Loucy (cell line): ENCODE data around the gene VARS1.

ENCODE experiments used
- H2AFZ ChIP-seq: fragments of 200-600 bp; sonication (generic); 2 replicates; pipeline ENCODE4 v1.6.0; 2016; ENCODE audit warnings: antibody characterized with exemption, mild to moderate bottlenecking, low read length, moderate library complexity
- H3F3A ChIP-seq: fragments of 200-600 bp; 2 replicates; pipeline ENCODE4 v1.6.0; 2016; ENCODE audit warnings: antibody characterized with exemption, low read depth, mild to moderate bottlenecking
- H3K27me3 ChIP-seq: fragments of 200-600 bp; sonication (generic); 2 replicates; pipeline ENCODE4 v1.6.1; 2014; ENCODE audit warnings: low read length, mild to moderate bottlenecking; ENCODE audit not compliant: insufficient read depth, poor library complexity, severe bottlenecking
- H3K36me3 ChIP-seq: fragments of 200-600 bp; sonication (generic); 2 replicates; pipeline ENCODE4 v1.6.1; 2016; ENCODE audit warnings: low read length; ENCODE audit not compliant: insufficient read depth
- H3K4me1 ChIP-seq: fragments of 200-600 bp; sonication (generic); 2 replicates; pipeline ENCODE4 v1.5.1; 2014; ENCODE audit warnings: low read length, mild to moderate bottlenecking; ENCODE audit not compliant: insufficient read depth, poor library complexity, severe bottlenecking
- H3K4me2 ChIP-seq: fragments of 200-600 bp; sonication (generic); 2 replicates; pipeline ENCODE4 v1.6.0; 2014; ENCODE audit warnings: antibody characterized with exemption, low read length, low read depth, mild to moderate bottlenecking; ENCODE audit not compliant: poor library complexity, severe bottlenecking
- H3K4me3 ChIP-seq: fragments of 200-600 bp; sonication (generic); 2 replicates; pipeline ENCODE4 v1.5.1; 2014; ENCODE audit warnings: low read length, mild to moderate bottlenecking, mixed read lengths; ENCODE audit not compliant: poor library complexity, severe bottlenecking
- H3K79me2 ChIP-seq: fragments of 200-600 bp; sonication (generic); 2 replicates; pipeline ENCODE4 v1.6.1; 2014; ENCODE audit warnings: low read length; ENCODE audit not compliant: insufficient read depth
- H3K9ac ChIP-seq: fragments of 200-600 bp; sonication (generic); 2 replicates; pipeline ENCODE4 v1.6.0; 2014; ENCODE audit warnings: mild to moderate bottlenecking, low read depth, low read length, moderate library complexity; ENCODE audit not compliant: poor library complexity, severe bottlenecking
- H3K9me2 ChIP-seq: fragments of 200-600 bp; sonication (generic); replicated peaks from 2 replicates; pipeline ENCODE4 v1.6.1; 2016; ENCODE audit warnings: low read depth, low read length, mixed read lengths
- H3K9me3 ChIP-seq: fragments of 200-600 bp; sonication (generic); 2 replicates; pipeline ENCODE4 v1.6.1; 2014; ENCODE audit warnings: mild to moderate bottlenecking, antibody characterized with exemption, low read length, low read depth; ENCODE audit not compliant: insufficient read depth
- H4K20me1 ChIP-seq: fragments of 200-600 bp; sonication (generic); 2 replicates; pipeline ENCODE4 v1.6.0; 2014; ENCODE audit warnings: antibody characterized with exemption, low read length, mild to moderate bottlenecking; ENCODE audit not compliant: insufficient read depth, poor library complexity, severe bottlenecking
- CTCF ChIP-seq: fragments of 200-600 bp; sonication (generic); conservative IDR thresholded peaks from 2 replicates; pipeline ENCODE4 v1.5.1; 2014; ENCODE audit warnings: mild to moderate bottlenecking, antibody characterized with exemption, low read length
- EZH2phosphoT487 ChIP-seq: fragments of 200-600 bp; IDR thresholded peaks from 2 replicates; pipeline ENCODE4 v1.6.1; 2018; ENCODE audit warnings: antibody characterized with exemption, mild to moderate bottlenecking, moderate library complexity, borderline replicate concordance

The VARS1 gene

GRCh38 chr6:31758281-31758680, 37.3 kb downstream of the VARS1 start:
- H3K36me3 ChIP-seq = no peaks in the 10 kb centered on the region; the same call in 1 of the 2 replicates
- no peak for TF ChIP-seq EZH2phosphoT487
- TF ChIP-seq CTCF = no peak

GRCh38 chr6:31752739-31753319, 42.7 kb downstream of the VARS1 start:
- Histone ChIP-seq H3K36me3 (no peaks in the 10 kb centered on the region), H3K4me1 (no peaks in the 10 kb centered on the region), H3K27me3 (no peaks in the 10 kb centered on the region), H4K20me1 (no peaks in the 10 kb centered on the region), H2AFZ (no peak overlapping the region), H3K4me2 (no peak overlapping the region), H3K79me2 (no peaks in the 10 kb centered on the region), H3K9me2 (no peaks in the 10 kb centered on the region), H3K9me3 (no peaks in the 10 kb centered on the region), H3K4me3 (no peak overlapping the region), H3K9ac (no peak overlapping the region), H3F3A (no peaks in the 10 kb centered on the region)
- no peak for TF ChIP-seq EZH2phosphoT487
- no peak for TF ChIP-seq CTCF

More at GRCh38 chr6:31758281-31758680, 37.3 kb downstream of the VARS1 start:
- H3K9me2 ChIP-seq = no peaks in the 10 kb centered on the region
- H3K4me1 ChIP-seq = peaks cover 12% of the 10 kb centered on the region
- no peaks in the 10 kb centered on the region for H3K9me3 ChIP-seq
- no peak overlapping the region for H3K9ac ChIP-seq
- H3K4me3 ChIP-seq = no peak overlapping the region
- no peaks in the 10 kb centered on the region for H4K20me1 ChIP-seq
- no peak overlapping the region for H2AFZ ChIP-seq
- no peaks in the 10 kb centered on the region for H3F3A ChIP-seq
- no peak overlapping the region for H3K4me2 ChIP-seq
- no peaks in the 10 kb centered on the region for H3K79me2 ChIP-seq
- no peaks in the 10 kb centered on the region for H3K27me3 ChIP-seq

GRCh38 chr6:31750411-31751022, 45.0 kb downstream of the VARS1 start:
- H4K20me1 ChIP-seq = no peaks in the 10 kb centered on the region
- H3K9ac ChIP-seq = no peak overlapping the region
- no peaks in the 10 kb centered on the region for H3K27me3 ChIP-seq
- H3K4me1 ChIP-seq = no peaks in the 10 kb centered on the region
- H3F3A ChIP-seq = no peaks in the 10 kb centered on the region
- no peak overlapping the region for H3K4me3 ChIP-seq
- H3K36me3 ChIP-seq = no peaks in the 10 kb centered on the region
- H2AFZ ChIP-seq = no peak overlapping the region
- TF ChIP-seq CTCF (no peak), EZH2phosphoT487 (no peak)
- no peaks in the 10 kb centered on the region for H3K9me3 ChIP-seq
- no peaks in the 10 kb centered on the region for H3K79me2 ChIP-seq
- H3K4me2 ChIP-seq = no peak overlapping the region
- H3K9me2 ChIP-seq = no peaks in the 10 kb centered on the region
